ENCODE results near the gene TRAF4. TPM values are rescaled to one million over a fixed set of nuclear protein-coding genes. Genes with fewer than 3 reads are reported as not detected.

The TRAF4 gene
- total RNA-seq, 1 donor from 2014 or later, result 26.5 TPM

GRCh38 chr17:28737770-28738679 is 5.8 kb upstream of the TRAF4 start:
- Histone ChIP-seq H3K36me3 (no peaks in the 10 kb centered on the region), H3K9me3 (no peaks in the 10 kb centered on the region), H3K4me3 (no peak overlapping the region), H3K27me3 (no peaks in the 10 kb centered on the region), H3K4me1 (peaks cover 6% of the 10 kb centered on the region), H3K27ac (no peak overlapping the region)
- no peak for DNase-seq (ENCODE audit: extremely low spot score in 2 of 2)
- no peak for TF ChIP-seq CTCF (IDR thresholded peaks at IDR 0.05)
- intact Hi-C loops (cut with DNase I), result no loop called here

- DNase-seq (ENCODE audit: extremely low spot score in 2 of 2), result no peak
- TF ChIP-seq POLR2AphosphoS5 (IDR thresholded peaks at IDR 0.05; ENCODE audit: insufficient read depth in 1 of 2, low read depth in 1 of 2) (no peak), POLR2A (IDR thresholded peaks at IDR 0.05) (no peak), CTCF (IDR thresholded peaks at IDR 0.05) (no peak)
- intact Hi-C loops (cut with DNase I), result no loop called here
- Histone ChIP-seq H3K4me3 (no peak overlapping the region), H3K36me3 (no peaks in the 10 kb centered on the region), H3K9me3 (no peaks in the 10 kb centered on the region), H3K27me3 (no peaks in the 10 kb centered on the region), H3K4me1 (peaks cover 13% of the 10 kb centered on the region), H3K27ac (no peak overlapping the region)
Measured at GRCh38 chr17:28738680-28739384, 5.0 kb upstream of the TRAF4 start.

GRCh38 chr17:28740406-28741357 is 3.1 kb upstream of the TRAF4 start:
- H3K4me1 ChIP-seq, result peaks cover 29% of the 10 kb centered on the region
- no peaks in the 10 kb centered on the region for H3K27me3 ChIP-seq
- H3K27ac ChIP-seq, result no peak overlapping the region
- H3K9me3 ChIP-seq, result no peaks in the 10 kb centered on the region
- H3K4me3 ChIP-seq, result no peak overlapping the region
- intact Hi-C loops (cut with DNase I), result no loop called here
- TF ChIP-seq POLR2A (IDR thresholded peaks at IDR 0.05), result no peak
- TF ChIP-seq CTCF (IDR thresholded peaks at IDR 0.05), result no peak
- no peak for TF ChIP-seq POLR2AphosphoS5 (IDR thresholded peaks at IDR 0.05; ENCODE audit: insufficient read depth in 1 of 2, low read depth in 1 of 2)
- no peak for DNase-seq (ENCODE audit: extremely low spot score in 2 of 2)
- no peaks in the 10 kb centered on the region for H3K36me3 ChIP-seq

GRCh38 chr17:28741358-28742349 is 2.2 kb upstream of the TRAF4 start:
- intact Hi-C loops (cut with DNase I), result no loop called here
- Histone ChIP-seq H3K4me1 (peaks cover 39% of the 10 kb centered on the region), H3K4me3 (no peak overlapping the region), H3K9me3 (no peaks in the 10 kb centered on the region), H3K27me3 (no peaks in the 10 kb centered on the region), H3K27ac (no peak overlapping the region), H3K36me3 (no peaks in the 10 kb centered on the region)
- TF ChIP-seq POLR2A (IDR thresholded peaks at IDR 0.05) (no peak), POLR2AphosphoS5 (IDR thresholded peaks at IDR 0.05; ENCODE audit: insufficient read depth in 1 of 2, low read depth in 1 of 2) (no peak), CTCF (IDR thresholded peaks at IDR 0.05) (no peak)
- DNase-seq (ENCODE audit: extremely low spot score in 2 of 2), result no peak
